Hepatic stellate cell (primary cell): ENCODE measurements around the gene PTGR2.
A peak's percentile ranks its signal among the peaks of the same experiment; 100 is the strongest.
"Not testable (repeated sequence)": the region's sequence is repeated elsewhere in the genome, so short reads cannot be mapped to it uniquely, and the experiment has no call there.

Experiments used
- DNase-seq: peaks from one replicate; pipeline ENCODE4 v3.0.0; 2011; ENCODE audit warnings: low spot score

The PTGR2 gene

GRCh38 chr14:73833530-73834260, 17.9 kb upstream of the PTGR2 start:
- no peak for DNase-seq

GRCh38 chr14:73834261-73834625, 17.4 kb upstream of the PTGR2 start:
- DNase-seq = no peak

- DNase-seq = not testable (repeated sequence)
Measured at GRCh38 chr14:73838293-73839034, 13.2 kb upstream of the PTGR2 start.

- no peak for DNase-seq
Measured at GRCh38 chr14:73842201-73842600, 9.4 kb upstream of the PTGR2 start.

GRCh38 chr14:73842851-73843250, 8.8 kb upstream of the PTGR2 start:
- no peak for DNase-seq

GRCh38 chr14:73843296-73843695, 8.3 kb upstream of the PTGR2 start:
- no peak for DNase-seq

GRCh38 chr14:73846947-73847346, 4.7 kb upstream of the PTGR2 start:
- no peak for DNase-seq

GRCh38 chr14:73851000-73851399, 631 bp upstream of the PTGR2 start:
- no peak for DNase-seq

GRCh38 chr14:73859145-73859544, 7.5 kb downstream of the PTGR2 start:
- no peak for DNase-seq

- no peak for DNase-seq
Measured at GRCh38 chr14:73861073-73861472, 9.4 kb downstream of the PTGR2 start.

GRCh38 chr14:73862480-73862879, 10.8 kb downstream of the PTGR2 start:
- DNase-seq = no peak

GRCh38 chr14:73863209-73863608, 11.6 kb downstream of the PTGR2 start:
- no peak for DNase-seq

GRCh38 chr14:73865534-73866113, 14.0 kb downstream of the PTGR2 start:
- DNase-seq = no peak

- DNase-seq = not testable (repeated sequence)
Measured at GRCh38 chr14:73869754-73870153, 18.1 kb downstream of the PTGR2 start.

- no peak for DNase-seq
Measured at GRCh38 chr14:73870525-73871235, 19.0 kb downstream of the PTGR2 start.

GRCh38 chr14:73873660-73874059, 22.0 kb downstream of the PTGR2 start:
- no peak for DNase-seq

- no peak for DNase-seq
Measured at GRCh38 chr14:73877790-73878189, 26.2 kb downstream of the PTGR2 start.

- DNase-seq = no peak
Measured at GRCh38 chr14:73878436-73878835, 26.8 kb downstream of the PTGR2 start.

- no peak for DNase-seq
Measured at GRCh38 chr14:73879027-73879426, 27.4 kb downstream of the PTGR2 start.

- no peak for DNase-seq
Measured at GRCh38 chr14:73884438-73885190, 33.0 kb downstream of the PTGR2 start.

- DNase-seq = peak; percentile 91
Measured at GRCh38 chr14:73886449-73887317, 35.1 kb downstream of the PTGR2 start, which contains the start of gene ZNF410. Gene ZNF410 (plus strand): TSS chr14:73886859. CDS start chr14:73892176, 5,317 bp downstream.
